Stimulated activated CD4-positive, alpha-beta T cell treated with anti-CD3 and anti-CD28 coated beads, Interleukin-2, amount 100 ng/mL, for 4 hours (primary cell): ENCODE results near the gene RSPH6A.
"Not testable (repeated sequence)": the region's sequence is repeated elsewhere in the genome, so short reads cannot be mapped to it uniquely, and the experiment has no call there.

Source experiments
- DNase-seq: peaks from one replicate; pipeline ENCODE4 v3.0.0-alpha.2; 2020; ENCODE audit warnings: low read depth

RSPH6A gene

DNA sequence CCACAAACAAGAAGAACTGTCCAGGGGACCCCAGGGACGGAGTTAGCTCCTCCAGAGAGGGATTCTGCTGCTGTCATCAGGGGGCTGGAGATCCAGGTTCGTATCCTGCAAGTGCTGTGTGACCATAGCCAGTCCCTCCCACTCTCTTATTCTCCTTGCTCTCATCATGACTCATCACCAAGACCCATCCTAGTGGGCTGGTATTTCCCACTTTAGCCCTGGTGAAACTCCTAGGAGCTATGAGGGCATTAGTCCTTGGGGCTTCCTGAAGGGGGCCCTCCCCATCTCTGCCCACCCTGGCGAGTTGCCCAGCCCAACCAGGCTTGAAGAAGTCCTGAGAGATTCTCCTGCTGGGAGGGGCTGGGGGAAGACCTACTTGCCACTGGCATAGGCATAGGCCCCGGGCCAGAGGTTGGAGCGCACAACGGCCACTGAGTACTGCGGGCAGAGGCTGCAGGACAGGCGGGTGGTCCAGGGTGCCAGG lies 15.0 kb downstream of the RSPH6A start:
- no peak for DNase-seq

GRCh38 chr19:45799541-45799940 lies 15.6 kb downstream of the RSPH6A start:
- not testable (repeated sequence) for DNase-seq

DNA sequence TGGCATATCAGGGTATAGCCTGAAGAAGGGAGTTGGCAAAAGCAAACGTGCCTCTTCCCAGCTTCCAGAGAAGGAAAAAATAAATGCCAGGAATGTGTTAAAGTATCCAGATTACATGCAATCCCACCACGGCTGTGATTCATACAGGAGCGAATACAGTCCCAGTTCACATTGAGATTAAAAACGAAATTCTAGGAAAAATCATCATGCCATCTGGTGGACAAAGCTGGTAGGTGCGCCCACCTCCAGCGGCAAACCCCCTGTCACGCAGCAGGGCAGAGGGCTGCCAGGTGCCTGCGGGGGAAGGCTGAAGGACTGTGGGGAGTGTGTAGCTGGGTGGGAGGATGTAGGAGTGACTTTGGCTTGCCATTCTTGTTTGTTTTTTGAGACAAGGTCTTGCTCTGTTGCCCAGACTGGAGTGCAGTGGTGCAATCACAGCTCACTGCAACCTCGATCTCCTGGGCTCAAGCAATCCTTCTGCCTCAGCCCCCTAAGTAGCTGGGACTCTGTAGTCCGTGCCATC lies 16.1 kb downstream of the RSPH6A start:
- peak; percentile 26 for DNase-seq

DNA sequence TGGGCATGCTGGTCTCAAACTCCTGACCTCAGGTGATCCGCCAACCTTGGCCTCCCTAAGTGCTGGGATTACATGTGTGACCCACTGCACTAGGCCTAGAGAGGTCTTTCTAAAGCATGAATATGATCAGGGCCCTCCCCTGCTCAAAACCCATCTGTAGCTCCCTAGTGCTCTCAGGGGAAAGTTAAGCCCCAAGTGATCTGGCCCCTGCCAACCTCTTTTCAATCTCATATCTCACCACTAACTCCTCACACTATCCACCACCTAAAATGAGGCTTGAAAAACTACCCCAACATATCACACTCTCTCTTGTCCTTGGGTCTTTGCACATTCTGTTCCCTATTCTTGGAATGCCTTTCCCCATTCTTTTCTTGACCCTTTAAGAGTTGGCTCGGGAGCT lies 20.5 kb downstream of the RSPH6A start:
- no peak for DNase-seq

DNA sequence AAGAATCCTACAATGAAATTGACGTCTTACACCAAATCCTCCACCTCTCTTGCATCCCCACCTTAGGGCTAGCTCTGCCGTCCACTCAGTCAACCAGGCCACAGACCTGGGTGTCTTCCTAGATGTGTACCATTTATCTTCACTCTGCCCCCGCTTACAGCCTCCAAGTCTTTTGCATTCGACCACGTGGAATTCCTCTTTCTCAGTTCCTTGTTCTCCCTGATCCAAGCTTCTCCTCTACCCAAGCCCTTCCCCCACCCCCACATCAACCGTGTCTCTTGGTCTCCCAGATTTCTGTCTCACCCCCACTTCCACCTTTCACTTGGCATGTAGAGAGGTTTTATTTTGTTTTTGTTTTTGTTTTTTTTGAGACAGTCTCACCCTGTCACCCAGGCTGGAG lies 21.2 kb downstream of the RSPH6A start:
- DNase-seq = no peak

DNA sequence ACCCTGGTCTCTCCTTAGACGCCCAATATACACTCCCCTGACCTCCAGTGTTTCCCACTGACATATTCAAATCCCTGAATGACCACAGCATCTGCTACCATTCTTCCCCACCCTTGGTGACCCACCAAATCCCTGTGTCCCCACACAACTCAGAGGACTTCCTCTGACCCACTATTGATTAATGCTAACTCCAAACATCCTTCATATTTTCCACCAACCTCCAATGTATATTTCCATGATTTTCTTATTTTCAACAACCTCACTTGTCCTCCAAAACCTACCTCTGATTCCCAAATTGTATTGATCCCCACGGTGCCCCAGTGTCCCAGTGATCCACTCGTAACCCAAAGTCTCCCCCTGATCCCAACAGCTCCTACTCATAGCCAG lies 21.9 kb downstream of the RSPH6A start:
- DNase-seq = no peak

GRCh38 chr19:45792470-45793177 lies 22.5 kb downstream of the RSPH6A start, which contains the start of gene DMWD:
Gene DMWD (minus strand): TSS chr19:45792845. CDS start chr19:45792756, 89 bp downstream.
- peak; percentile 99 for DNase-seq

DNA sequence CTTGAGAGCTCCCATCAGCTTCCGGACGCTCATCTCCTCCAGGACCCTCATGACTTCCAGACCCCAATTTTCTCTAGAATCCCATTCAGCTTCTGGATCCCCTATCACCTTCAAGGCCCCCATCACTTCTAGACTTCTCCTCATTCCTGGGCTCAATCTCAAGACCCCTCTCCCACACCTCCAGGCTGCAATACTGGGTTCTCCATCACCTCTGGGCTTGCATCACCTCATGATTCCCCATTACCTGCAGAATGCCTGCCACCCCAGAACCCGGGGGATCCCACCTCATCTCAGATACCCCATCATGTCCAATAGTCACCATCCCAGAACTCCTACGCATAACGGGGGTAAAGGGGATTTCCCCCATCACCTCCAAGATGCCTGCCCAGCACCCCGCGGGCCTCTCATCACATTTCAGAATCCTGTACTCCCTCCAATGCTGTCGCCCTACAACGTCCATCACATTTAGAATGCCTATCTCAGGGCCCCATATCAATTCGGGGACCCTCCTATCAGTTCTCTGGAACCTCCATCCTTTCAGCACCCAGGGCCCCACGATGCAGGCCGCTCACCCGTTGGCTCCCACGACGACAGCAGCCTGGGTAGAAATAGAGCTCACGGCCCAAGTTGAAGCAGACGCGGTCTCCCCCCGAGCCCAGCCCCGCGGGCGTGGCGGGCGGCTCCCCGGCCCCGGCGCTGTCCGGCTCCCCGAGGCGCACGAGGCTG lies 23.2 kb downstream of the RSPH6A start:
- no peak for DNase-seq

DNA sequence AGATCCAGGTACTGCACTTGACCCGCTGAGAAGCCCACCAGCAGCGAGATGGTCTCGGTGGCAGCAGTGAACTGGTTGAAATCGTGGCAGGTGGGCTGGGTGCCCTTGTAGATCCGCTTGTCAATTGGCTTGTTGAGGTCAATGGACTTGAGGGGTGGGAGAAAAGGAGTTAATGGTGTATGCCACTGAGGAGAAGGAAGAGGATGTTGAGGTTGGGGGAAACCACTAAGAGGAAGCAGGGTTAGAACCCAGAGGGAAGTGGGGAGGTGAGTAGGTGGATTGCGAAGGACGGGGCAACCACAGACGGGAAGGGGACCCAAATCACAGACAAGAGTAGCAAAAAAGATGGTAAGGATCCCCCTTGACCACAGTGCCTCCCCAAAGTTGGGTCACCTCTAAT lies 24.2 kb downstream of the RSPH6A start:
- no peak for DNase-seq

- no peak for DNase-seq
These were observed 25.9 kb downstream of the RSPH6A start for GRCh38 chr19:45789035-45789786.

- DNase-seq = no peak
These were observed 28.6 kb downstream of the RSPH6A start for GRCh38 chr19:45786533-45786894.

GRCh38 chr19:45785781-45786532 lies 29.2 kb downstream of the RSPH6A start:
- no peak for DNase-seq

GRCh38 chr19:45785097-45785496 lies 30.0 kb downstream of the RSPH6A start:
- no peak for DNase-seq

- DNase-seq = no peak
These were observed 31.0 kb downstream of the RSPH6A start for GRCh38 chr19:45784096-45784495.

DNA sequence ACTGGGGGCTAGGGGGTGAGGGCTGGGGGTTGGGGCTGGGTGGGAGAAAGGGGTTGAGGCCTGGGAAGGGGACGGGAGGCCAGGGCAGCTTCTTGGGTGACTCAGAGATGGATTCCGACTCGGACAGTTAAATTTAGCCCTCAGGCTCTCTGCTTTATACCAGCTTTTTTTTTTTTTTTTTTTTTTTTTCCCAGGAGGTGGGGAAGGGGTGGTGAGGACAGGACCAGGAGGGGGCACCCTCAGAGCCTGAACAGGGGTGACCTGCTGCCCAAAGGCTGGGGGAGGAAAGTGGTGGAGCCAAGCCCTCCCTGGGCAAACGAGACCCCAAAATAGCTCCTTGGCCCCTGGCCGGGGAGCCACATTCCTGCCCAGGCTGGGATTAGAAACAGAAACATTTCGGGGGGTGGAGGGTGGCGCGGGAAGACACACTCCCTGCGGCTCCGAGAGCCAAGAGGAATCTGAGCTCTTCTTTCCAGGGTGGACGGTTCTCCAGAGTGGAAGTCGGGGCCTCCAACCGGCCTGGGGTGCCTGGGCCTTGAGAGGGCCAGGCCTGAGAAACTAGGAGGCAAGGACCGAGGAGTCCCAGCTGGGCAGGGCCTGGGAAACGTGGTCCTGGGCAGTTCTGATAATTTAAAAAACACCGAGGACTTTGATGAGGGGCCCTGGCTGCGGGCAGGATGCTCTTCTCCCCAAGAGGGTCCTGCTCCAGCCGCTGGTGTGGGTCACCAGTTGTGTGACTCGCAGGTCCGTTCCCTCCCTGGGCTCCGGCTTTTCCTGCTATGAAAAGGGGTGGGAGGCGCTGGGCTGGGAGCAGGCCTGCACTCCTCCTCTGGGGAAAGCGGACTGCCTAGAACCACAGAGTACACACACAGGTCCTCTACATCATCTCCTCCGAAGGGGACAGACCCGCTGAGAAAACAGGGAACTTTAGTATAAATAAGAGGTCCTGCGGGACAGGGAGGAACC lies 32.0 kb downstream of the RSPH6A start:
- no peak for DNase-seq

- DNase-seq = no peak
These were observed 32.9 kb downstream of the RSPH6A start, which contains the start of gene DMPK for GRCh38 chr19:45782162-45782691. Gene DMPK (minus strand): TSS chr19:45782490. CDS start chr19:45782352, 138 bp downstream.

DNA sequence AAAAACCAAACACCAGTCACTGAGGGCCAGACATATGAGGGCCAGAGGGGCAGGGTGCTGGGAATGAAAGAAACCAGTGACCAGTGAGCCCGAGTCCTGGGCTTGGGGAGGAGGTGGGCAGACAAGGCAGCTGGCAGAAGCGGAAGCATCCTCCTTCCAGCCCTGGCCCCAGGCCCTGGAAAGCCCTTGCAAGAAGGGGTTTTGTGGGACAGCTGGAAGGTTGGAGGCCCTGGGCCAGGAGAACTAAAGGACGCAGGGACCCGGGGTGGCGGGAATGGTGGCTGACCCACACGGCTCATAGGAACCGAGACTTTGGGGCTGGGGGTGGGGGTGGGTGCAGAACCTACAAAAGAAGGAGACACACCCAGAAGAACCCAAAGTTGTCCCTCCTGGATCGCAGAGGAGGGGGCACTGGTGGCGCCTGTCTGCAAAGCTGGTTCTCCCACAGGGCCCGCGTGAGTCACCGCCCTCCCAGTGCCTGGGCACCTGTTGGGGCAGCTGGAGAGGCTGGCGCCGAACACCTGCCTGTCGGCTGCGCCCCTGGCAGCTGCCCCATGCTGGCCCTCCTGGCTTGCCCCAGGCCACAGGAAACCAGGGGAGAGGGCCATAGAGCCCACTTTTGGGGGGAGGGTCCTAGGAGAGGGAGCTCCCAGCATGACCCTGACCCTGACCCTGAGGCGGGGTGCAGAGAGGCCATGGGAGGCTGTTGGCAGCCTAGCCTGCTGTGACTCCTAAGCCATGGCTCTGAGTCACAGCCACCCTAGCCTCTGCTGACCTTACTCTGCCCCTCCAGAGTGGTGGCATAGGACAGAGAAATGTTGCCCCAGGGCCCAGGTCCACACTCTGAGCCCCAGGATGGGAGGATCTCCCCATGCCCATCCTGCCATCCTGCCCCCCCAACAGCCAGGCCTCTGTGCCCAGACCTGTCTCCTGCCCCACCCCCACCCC lies 33.6 kb downstream of the RSPH6A start:
- DNase-seq = no peak

DNA sequence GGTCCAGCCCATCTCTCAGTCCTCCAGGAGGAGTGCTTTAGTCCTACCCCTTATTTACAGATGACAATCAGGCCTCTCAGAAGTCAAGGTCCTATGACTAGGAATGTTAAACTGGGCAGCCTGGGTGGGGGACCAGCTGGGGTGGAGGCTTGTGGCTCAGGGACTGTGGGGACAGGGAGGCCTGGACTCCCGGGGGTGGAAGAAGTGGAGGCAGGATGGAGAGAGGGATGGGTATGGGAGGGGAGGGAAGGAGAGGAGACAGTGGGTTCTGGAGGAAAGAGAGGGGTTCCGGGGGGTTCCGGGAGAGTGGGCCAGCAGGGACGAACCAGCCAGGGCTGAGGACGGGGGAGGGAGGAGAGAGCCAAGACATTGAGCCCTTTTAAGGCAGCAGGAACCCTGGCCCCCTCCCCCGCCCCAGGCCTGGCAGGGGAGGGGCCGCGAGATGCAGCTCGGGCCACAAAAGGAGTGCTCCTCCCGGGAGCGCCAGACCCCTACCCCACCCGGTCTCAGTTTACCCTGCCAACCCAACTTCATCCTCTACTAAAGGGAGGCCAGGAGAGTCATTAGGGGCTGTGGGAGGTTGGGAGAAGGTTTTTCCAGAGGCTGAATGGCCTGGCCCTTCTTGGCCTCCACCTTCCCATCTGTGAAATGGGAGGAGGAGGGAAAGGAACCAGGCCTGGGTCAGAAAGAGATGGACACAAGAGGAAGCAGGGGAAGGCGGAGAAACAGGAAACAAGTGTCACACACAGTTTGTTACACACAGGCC lies 34.5 kb downstream of the RSPH6A start:
- DNase-seq = no peak

GRCh38 chr19:45780146-45780447 lies 35.0 kb downstream of the RSPH6A start:
- DNase-seq = no peak
